Measurements from ENCODE around the gene HSF2BP.

DNA sequence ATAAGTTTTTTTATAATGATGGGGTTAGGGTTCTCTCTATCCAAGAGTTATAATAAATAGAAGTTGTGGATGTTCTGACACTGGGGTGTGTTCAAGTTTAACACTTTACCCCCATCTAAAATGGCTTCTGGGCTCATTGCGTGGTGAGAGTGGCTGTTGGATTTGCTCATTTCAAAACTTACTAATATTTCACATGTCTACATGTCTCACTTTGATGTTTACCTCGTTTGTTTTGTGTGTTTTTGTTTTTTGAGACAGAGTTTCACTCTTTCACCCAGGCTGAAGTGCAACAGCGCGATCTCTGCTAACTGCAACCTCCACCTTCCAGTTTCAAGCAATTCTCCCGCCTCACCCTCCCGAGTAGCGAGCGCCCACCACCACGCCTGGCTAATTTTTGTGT lies 3.7 kb upstream of the HSF2BP start:
- TF ChIP-seq, protein P1, sequence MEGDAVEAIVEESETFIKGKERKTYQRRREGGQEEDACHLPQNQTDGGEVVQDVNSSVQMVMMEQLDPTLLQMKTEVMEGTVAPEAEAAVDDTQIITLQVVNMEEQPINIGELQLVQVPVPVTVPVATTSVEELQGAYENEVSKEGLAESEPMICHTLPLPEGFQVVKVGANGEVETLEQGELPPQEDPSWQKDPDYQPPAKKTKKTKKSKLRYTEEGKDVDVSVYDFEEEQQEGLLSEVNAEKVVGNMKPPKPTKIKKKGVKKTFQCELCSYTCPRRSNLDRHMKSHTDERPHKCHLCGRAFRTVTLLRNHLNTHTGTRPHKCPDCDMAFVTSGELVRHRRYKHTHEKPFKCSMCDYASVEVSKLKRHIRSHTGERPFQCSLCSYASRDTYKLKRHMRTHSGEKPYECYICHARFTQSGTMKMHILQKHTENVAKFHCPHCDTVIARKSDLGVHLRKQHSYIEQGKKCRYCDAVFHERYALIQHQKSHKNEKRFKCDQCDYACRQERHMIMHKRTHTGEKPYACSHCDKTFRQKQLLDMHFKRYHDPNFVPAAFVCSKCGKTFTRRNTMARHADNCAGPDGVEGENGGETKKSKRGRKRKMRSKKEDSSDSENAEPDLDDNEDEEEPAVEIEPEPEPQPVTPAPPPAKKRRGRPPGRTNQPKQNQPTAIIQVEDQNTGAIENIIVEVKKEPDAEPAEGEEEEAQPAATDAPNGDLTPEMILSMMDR (IDR thresholded peaks at IDR 0.05; ENCODE audit: poor library complexity, severe bottlenecking) = no peak
- TF ChIP-seq POLR2AphosphoS5 (IDR thresholded peaks at IDR 0.05) (no peak), EZH2 (IDR thresholded peaks at IDR 0.05; ENCODE audit: borderline replicate concordance, insufficient read depth, low read length, poor library complexity, severe bottlenecking) (no peak)
